ENCODE measurements around the gene MT1E. TPM values are rescaled to one million over a fixed set of nuclear protein-coding genes. Genes with fewer than 3 reads are reported as not detected.

The MT1E gene
- total and polyA plus RNA-seq, 2 of the 13 experiments (the other 11 are each of a cell fraction or from before 2014, with no cell fraction given), result 110 to 1,072 TPM

DNA sequence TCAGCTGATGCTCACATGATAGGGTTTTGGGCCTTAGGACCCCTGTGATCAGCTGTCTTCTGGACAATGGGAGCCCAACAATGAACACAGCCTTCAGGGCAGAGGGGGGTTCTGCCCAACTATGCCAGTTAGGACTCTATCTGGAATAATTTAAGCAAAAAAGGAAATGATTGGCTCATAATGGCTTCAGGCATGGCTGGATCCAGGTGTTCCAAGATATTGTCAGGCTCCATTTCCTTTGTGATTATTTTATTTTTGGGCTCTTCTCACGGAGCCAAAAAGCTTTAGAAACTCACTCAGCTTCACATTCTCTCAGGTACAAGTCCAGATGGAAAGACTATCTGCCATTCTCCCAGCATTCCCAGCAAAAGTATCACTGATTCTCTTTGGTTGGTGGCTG lies 20.1 kb upstream of the MT1E start:
- WGBS (ENCODE audit: low lambda C conversion rate), result 48% methylated on average over 1 of the region's 1 CpG
- Histone ChIP-seq H4K20me1 (ENCODE audit: insufficient read depth, low read length) (no peaks in the 10 kb centered on the region), H3K27ac (ENCODE audit: extremely low read length, insufficient read depth, low read length) (no peak overlapping the region), H3K9me3 (ENCODE audit: low read length) (no peaks in the 10 kb centered on the region), H2AFZ (ENCODE audit: low read length) (no peak overlapping the region), H3K4me2 (ENCODE audit: low read depth, low read length) (peak overlapping the region; percentile 91; the same call in 1 of the 2 replicates), H3K27me3 (ENCODE audit: control insufficient read depth in 1 of 2, insufficient read depth in 2 of 2, low read length in 2 of 2) (peaks cover 0 to 7% of the 10 kb centered on the region in 2 experiments; a peak in 2 of 5 replicates), H3K79me2 (ENCODE audit: insufficient read depth, low read length) (no peaks in the 10 kb centered on the region), H3K4me1 (ENCODE audit: insufficient read depth, low read length) (peaks cover 55% of the 10 kb centered on the region), H3K9ac (ENCODE audit: insufficient read depth, low read depth, low read length) (no peak overlapping the region), H3K4me3 (replicated peaks in 1 of 3; ENCODE audit: insufficient read depth in 1 of 3, low read depth in 2 of 3, low read length in 3 of 3) (no peak overlapping the region), H3K36me3 (replicated peaks in 1 of 2; ENCODE audit: control insufficient read depth in 1 of 2, insufficient read depth in 2 of 2, low read length in 2 of 2) (no peaks in the 10 kb centered on the region)
- ChIA-PET POLR2A (interaction anchor here (2.3 to 3.4 kb wide), 2 partner anchors 21 to 154 kb away, joined by 11 to 39 read pairs; partner anchors contain the start of genes MT1E, NUDT21 and OGFOD1), CTCF (ENCODE audit: low intra/inter-chr PET ratio, low total read pairs) (no interaction called here)
- 0 out of 2 replicates have a peak, but pooled peaks have one; percentile 28 for TF ChIP-seq SP2 (CRISPR knock-in tag; IDR thresholded peaks at IDR 0.05)
- TF ChIP-seq ZNF329 (CRISPR knock-in tag; IDR thresholded peaks at IDR 0.05; ENCODE audit: low read depth), result peak; percentile 98
- TF ChIP-seq ZNF607 (CRISPR knock-in tag; IDR thresholded peaks at IDR 0.05; ENCODE audit: borderline replicate concordance), result 0 out of 2 replicates have a peak, but pooled peaks have one; percentile 34
- TF ChIP-seq, protein P1, sequence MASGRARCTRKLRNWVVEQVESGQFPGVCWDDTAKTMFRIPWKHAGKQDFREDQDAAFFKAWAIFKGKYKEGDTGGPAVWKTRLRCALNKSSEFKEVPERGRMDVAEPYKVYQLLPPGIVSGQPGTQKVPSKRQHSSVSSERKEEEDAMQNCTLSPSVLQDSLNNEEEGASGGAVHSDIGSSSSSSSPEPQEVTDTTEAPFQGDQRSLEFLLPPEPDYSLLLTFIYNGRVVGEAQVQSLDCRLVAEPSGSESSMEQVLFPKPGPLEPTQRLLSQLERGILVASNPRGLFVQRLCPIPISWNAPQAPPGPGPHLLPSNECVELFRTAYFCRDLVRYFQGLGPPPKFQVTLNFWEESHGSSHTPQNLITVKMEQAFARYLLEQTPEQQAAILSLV (CRISPR knock-in tag; IDR thresholded peaks at IDR 0.05; ENCODE audit: borderline replicate concordance), result peak; percentile 32; the same call in 1 of the 2 replicates
- no peak for TF ChIP-seq CCDC6 (CRISPR knock-in tag; IDR thresholded peaks at IDR 0.05)
- ATAC-seq (no peak), DNase-seq (ENCODE audit: low spot score) (no peak), FAIRE-seq (no peak)
- no TSS peak for BruUV-seq (replicated peaks)
- in situ Hi-C loops (cut with HindIII; ENCODE audit: extremely low pct_ligation_motif_present, low pct_unique_long_range_greater_than_20kb) (no loop called here), intact Hi-C loops (cut with micrococcal nuclease; ENCODE audit: unreplicated experiment) (loop anchor here (10.0 kb wide), 2 partner anchors 49 to 259 kb away; partner anchors contain the start of genes MT1B, MT1F and SLC12A3)

DNA sequence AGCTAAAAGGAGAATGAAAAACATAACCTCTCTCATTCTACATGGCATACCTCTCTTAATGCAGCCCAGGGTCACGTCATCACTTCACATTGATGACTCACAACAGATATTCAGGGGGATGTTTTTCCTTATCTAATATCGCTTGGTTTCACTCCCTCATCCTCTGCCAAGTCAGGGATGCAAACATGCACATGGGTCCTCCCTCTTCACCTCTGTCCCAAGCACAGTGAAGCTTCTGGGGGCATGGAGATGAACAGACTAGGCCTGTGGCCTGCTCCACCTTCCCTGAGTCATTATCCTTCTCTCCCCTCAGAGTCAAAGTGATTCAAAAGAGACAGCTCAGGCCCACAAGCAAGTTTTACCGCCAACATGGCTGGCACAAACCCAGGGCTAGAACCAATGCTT lies 19.5 kb upstream of the MT1E start:
- Histone ChIP-seq H3K79me2 (ENCODE audit: insufficient read depth, low read length) (no peaks in the 10 kb centered on the region), H3K27ac (ENCODE audit: extremely low read length, insufficient read depth, low read length) (peak overlapping the region; percentile 93), H3K9me3 (ENCODE audit: low read length) (no peaks in the 10 kb centered on the region), H3K4me3 (replicated peaks in 1 of 3; ENCODE audit: insufficient read depth in 1 of 3, low read depth in 2 of 3, low read length in 3 of 3) (peak overlapping the region; percentile 75 to 84 (median 78)), H3K4me2 (ENCODE audit: low read depth, low read length) (peak overlapping the region; percentile 91), H3K36me3 (replicated peaks in 1 of 2; ENCODE audit: control insufficient read depth in 1 of 2, insufficient read depth in 2 of 2, low read length in 2 of 2) (no peaks in the 10 kb centered on the region), H3K9ac (ENCODE audit: insufficient read depth, low read depth, low read length) (peak overlapping the region; percentile 79), H2AFZ (ENCODE audit: low read length) (no peak overlapping the region), H3K27me3 (ENCODE audit: control insufficient read depth in 1 of 2, insufficient read depth in 2 of 2, low read length in 2 of 2) (peaks cover 0 to 7% of the 10 kb centered on the region in 2 experiments; a peak in 2 of 5 replicates), H4K20me1 (ENCODE audit: insufficient read depth, low read length) (no peaks in the 10 kb centered on the region), H3K4me1 (ENCODE audit: insufficient read depth, low read length) (peaks cover 61% of the 10 kb centered on the region)
- ATAC-seq (no peak), FAIRE-seq (no peak), DNase-seq (ENCODE audit: low spot score) (no peak)
- POLR2A ChIA-PET, result interaction anchor here (0.6 to 3.4 kb wide), 10 partner anchors 13 to 1419 kb away, joined by 3 to 39 read pairs (median 6); partner anchors contain the start of genes MT1E, MT1G, NUDT21 and OGFOD1
- no TSS peak for BruUV-seq (replicated peaks)
- CTCF ChIA-PET (ENCODE audit: low intra/inter-chr PET ratio, low total read pairs), result no interaction called here
- 45% methylated on average over 3 of the region's 3 CpGs for WGBS (ENCODE audit: low lambda C conversion rate)
- in situ Hi-C loops (cut with HindIII; ENCODE audit: extremely low pct_ligation_motif_present, low pct_unique_long_range_greater_than_20kb) (no loop called here), intact Hi-C loops (cut with micrococcal nuclease; ENCODE audit: unreplicated experiment) (loop anchor here (10.0 kb wide), 2 partner anchors 49 to 259 kb away; partner anchors contain the start of genes MT1B, MT1F and SLC12A3)
- TF ChIP-seq, protein P2, sequence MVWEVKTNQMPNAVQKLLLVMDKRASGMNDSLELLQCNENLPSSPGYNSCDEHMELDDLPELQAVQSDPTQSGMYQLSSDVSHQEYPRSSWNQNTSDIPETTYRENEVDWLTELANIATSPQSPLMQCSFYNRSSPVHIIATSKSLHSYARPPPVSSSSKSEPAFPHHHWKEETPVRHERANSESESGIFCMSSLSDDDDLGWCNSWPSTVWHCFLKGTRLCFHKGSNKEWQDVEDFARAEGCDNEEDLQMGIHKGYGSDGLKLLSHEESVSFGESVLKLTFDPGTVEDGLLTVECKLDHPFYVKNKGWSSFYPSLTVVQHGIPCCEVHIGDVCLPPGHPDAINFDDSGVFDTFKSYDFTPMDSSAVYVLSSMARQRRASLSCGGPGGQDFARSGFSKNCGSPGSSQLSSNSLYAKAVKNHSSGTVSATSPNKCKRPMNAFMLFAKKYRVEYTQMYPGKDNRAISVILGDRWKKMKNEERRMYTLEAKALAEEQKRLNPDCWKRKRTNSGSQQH (CRISPR knock-in tag; IDR thresholded peaks at IDR 0.05; ENCODE audit: low read depth), result no peak
- TF ChIP-seq, protein P3, sequence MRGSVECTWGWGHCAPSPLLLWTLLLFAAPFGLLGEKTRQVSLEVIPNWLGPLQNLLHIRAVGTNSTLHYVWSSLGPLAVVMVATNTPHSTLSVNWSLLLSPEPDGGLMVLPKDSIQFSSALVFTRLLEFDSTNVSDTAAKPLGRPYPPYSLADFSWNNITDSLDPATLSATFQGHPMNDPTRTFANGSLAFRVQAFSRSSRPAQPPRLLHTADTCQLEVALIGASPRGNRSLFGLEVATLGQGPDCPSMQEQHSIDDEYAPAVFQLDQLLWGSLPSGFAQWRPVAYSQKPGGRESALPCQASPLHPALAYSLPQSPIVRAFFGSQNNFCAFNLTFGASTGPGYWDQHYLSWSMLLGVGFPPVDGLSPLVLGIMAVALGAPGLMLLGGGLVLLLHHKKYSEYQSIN (CRISPR knock-in tag; IDR thresholded peaks at IDR 0.05; ENCODE audit: borderline replicate concordance), result peak; percentile 83; the same call in 1 of the 2 replicates
- TF ChIP-seq ZNF605 (CRISPR knock-in tag; IDR thresholded peaks at IDR 0.05) (0 out of 2 replicates have a peak, but pooled peaks have one; percentile 4), ZFX (CRISPR knock-in tag; IDR thresholded peaks at IDR 0.05; ENCODE audit: low read depth) (peak; percentile 59; the same call in 1 of the 2 replicates), ZFP36L2 (CRISPR knock-in tag; IDR thresholded peaks at IDR 0.05) (0 out of 2 replicates have a peak, but pooled peaks have one; percentile 58)
- TF ChIP-seq, protein P4, sequence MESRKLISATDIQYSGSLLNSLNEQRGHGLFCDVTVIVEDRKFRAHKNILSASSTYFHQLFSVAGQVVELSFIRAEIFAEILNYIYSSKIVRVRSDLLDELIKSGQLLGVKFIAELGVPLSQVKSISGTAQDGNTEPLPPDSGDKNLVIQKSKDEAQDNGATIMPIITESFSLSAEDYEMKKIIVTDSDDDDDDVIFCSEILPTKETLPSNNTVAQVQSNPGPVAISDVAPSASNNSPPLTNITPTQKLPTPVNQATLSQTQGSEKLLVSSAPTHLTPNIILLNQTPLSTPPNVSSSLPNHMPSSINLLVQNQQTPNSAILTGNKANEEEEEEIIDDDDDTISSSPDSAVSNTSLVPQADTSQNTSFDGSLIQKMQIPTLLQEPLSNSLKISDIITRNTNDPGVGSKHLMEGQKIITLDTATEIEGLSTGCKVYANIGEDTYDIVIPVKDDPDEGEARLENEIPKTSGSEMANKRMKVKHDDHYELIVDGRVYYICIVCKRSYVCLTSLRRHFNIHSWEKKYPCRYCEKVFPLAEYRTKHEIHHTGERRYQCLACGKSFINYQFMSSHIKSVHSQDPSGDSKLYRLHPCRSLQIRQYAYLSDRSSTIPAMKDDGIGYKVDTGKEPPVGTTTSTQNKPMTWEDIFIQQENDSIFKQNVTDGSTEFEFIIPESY (CRISPR knock-in tag; IDR thresholded peaks at IDR 0.05), result 0 out of 2 replicates have a peak, but pooled peaks have one; percentile 45

Measured in HepG2 (cell line).